CD8-positive, alpha-beta memory T cell (primary cell): ENCODE measurements around the gene ZNRD2. TPM values are rescaled to one million over a fixed set of nuclear protein-coding genes. Genes with fewer than 3 reads are reported as not detected.
"Not testable (repeated sequence)": the region's sequence is repeated elsewhere in the genome, so short reads cannot be mapped to it uniquely, and the experiment has no call there.

Experiments used
- CTCF ChIA-PET: fragments of 350-600 bp; sonication (Branson Sonifier 250); formaldehyde crosslinking; loops from one replicate; lab custom pipeline; 2021; ENCODE audit warnings: antibody characterized with exemption; lab: Charles Lee
- POLR2A ChIA-PET: fragments of 350-600 bp; sonication (Branson Sonifier 250); formaldehyde crosslinking; loops from one replicate; lab custom pipeline; 2021; ENCODE audit warnings: antibody characterized with exemption; lab: Charles Lee
- DNase-seq, 5 donors: peaks; one replicate each; pipeline versions ENCODE4 v3.0.0 to v3.0.0-alpha.2; 2020 to 2022; ENCODE audit warnings: mixed read lengths in 1 of 5
- H3K27ac ChIP-seq: one replicate; pipeline ENCODE4 v1.7.0; 2013; ENCODE audit warnings: low read depth, mild to moderate bottlenecking, low read length, moderate library complexity
- H3K27me3 ChIP-seq: 2 replicates; pipeline ENCODE4 v1.7.0; 2013; ENCODE audit warnings: low read length, mild to moderate bottlenecking; ENCODE audit not compliant: insufficient read depth, poor library complexity, severe bottlenecking
- H3K36me3 ChIP-seq: 2 replicates; pipeline ENCODE4 v1.7.0; 2013; ENCODE audit warnings: mild to moderate bottlenecking, low read length, moderate library complexity; ENCODE audit not compliant: insufficient read depth
- H3K4me1 ChIP-seq: 2 replicates; pipeline ENCODE4 v1.7.0; 2013; ENCODE audit warnings: mild to moderate bottlenecking, low read length, moderate library complexity; ENCODE audit not compliant: insufficient read depth
- H3K4me3 ChIP-seq: 2 replicates; pipeline ENCODE4 v1.7.0; 2013; ENCODE audit warnings: mild to moderate bottlenecking, low read length
- H3K9me3 ChIP-seq: 2 replicates; pipeline ENCODE4 v1.7.0; 2013; ENCODE audit warnings: mild to moderate bottlenecking, low read length
- H3K27ac Mint-ChIP-seq, 8 donors: one replicate each; pipeline ENCODE4 v1.8.0; 2020 to 2021; ENCODE audit warnings: mixed read lengths in 8 of 8, mild to moderate bottlenecking in 6 of 8, inconsistent platforms in 3 of 8, moderate library complexity in 3 of 8
- H3K27me3 Mint-ChIP-seq, 2 donors: one replicate each; pipeline ENCODE4 v1.8.0; 2020 to 2021; ENCODE audit warnings: mixed read lengths in 2 of 2, mild to moderate bottlenecking in 1 of 2, moderate library complexity in 1 of 2
- H3K36me3 Mint-ChIP-seq, 3 donors: one replicate each; pipeline ENCODE4 v1.8.0; 2020 to 2021; ENCODE audit warnings: mixed read lengths in 3 of 3, inconsistent platforms in 1 of 3, mild to moderate bottlenecking in 1 of 3
- H3K4me1 Mint-ChIP-seq, 3 donors: one replicate each; pipeline ENCODE4 v1.8.0; 2020 to 2021; ENCODE audit warnings: mixed read lengths in 3 of 3, inconsistent platforms in 1 of 3, mild to moderate bottlenecking in 1 of 3
- H3K4me3 Mint-ChIP-seq, 7 donors: one replicate each; pipeline ENCODE4 v1.8.0; 2020 to 2021; ENCODE audit warnings: mixed read lengths in 7 of 7, mild to moderate bottlenecking in 6 of 7, moderate library complexity in 4 of 7, inconsistent platforms in 2 of 7
- H3K9me3 Mint-ChIP-seq, 5 donors: one replicate each; pipeline ENCODE4 v1.8.0; 2020 to 2022; ENCODE audit warnings: mixed read lengths in 5 of 5, mild to moderate bottlenecking in 3 of 5, moderate library complexity in 2 of 5, inconsistent platforms in 1 of 5
- polyA plus RNA-seq: library from polyadenylated mRNA; unstranded; fragments of 300-500 nt; fragmentation: Illumina TruSeq; gene quantifications from one replicate; pipeline ENCODE4 v1.2.3, GENCODE V29; 2021
- total RNA-seq, 2 experiments: library from RNA; stranded (reverse); gene quantifications; one replicate each; pipeline ENCODE4 v1.2.3, GENCODE V29; 2021

ZNRD2 gene
- 10 to 100 TPM; 69.6 to 77.9 TPM for total RNA-seq
- polyA plus RNA-seq: 81.4 TPM

GRCh38 chr11:65569973-65570918 is at the start of gene ZNRD2:
TSS of gene ZNRD2 (plus strand) at chr11:65570477. CDS start at chr11:65570492, 15 bp downstream.
- Histone ChIP-seq H3K27ac (peak within 1 kb of the TSS; percentile 96), H3K9me3 (no peaks in the 10 kb centered on the region)

GRCh38 chr11:65521777-65522521 is 48.3 kb upstream of the ZNRD2 start:
- H3K27me3 Mint-ChIP-seq, H3K9me3 Mint-ChIP-seq, H3K27me3 ChIP-seq, H3K9me3 ChIP-seq, H3K36me3 Mint-ChIP-seq, H3K36me3 ChIP-seq: not testable (repeated sequence)
- DNase-seq: peak in 2 of 5 donors; percentile 42 to 70
- peak overlapping the region in 6 of 8 donors; percentile 44 to 77 (median 54) for H3K27ac Mint-ChIP-seq
- CTCF ChIA-PET: interaction anchor here (2.0 kb wide), 1 partner anchor 106 kb away, joined by 5 read pairs; no protein-coding TSS in a partner anchor
- peaks cover 37 to 47% (median 37%) of the 10 kb centered on the region in 3 donors for H3K4me1 Mint-ChIP-seq
- H3K27ac ChIP-seq: peak overlapping the region; percentile 9
- H3K4me3 ChIP-seq: peak overlapping the region; percentile 43
- H3K4me1 ChIP-seq: peaks cover 44% of the 10 kb centered on the region
- POLR2A ChIA-PET: interaction anchor here (0.6 kb wide), 1 partner anchor 16 kb away, joined by 3 read pairs; no protein-coding TSS in a partner anchor
- H3K4me3 Mint-ChIP-seq: peak overlapping the region in 6 of 7 donors; percentile 33 to 79 (median 58)

More at GRCh38 chr11:65569973-65570918, at the start of gene ZNRD2:
- H3K36me3 Mint-ChIP-seq: peaks cover 0 to 34% (median 2%) of the 10 kb centered on the region in 3 donors
- peak within 1 kb of the TSS; percentile 96 to 100 (median 100) for H3K27ac Mint-ChIP-seq
- POLR2A ChIA-PET: interaction anchor here (0.6 to 4.3 kb wide), 15 partner anchors 9 to 290 kb away, joined by 3 to 34 read pairs (median 4); partner anchors contain the start of genes MALAT1, MAP3K11, MUS81 and PCNX3
- H3K9me3 Mint-ChIP-seq: no peaks in the 10 kb centered on the region
- peak within 1 kb of the TSS; percentile 98 to 99 (median 99) for H3K4me3 Mint-ChIP-seq
- CTCF ChIA-PET: interaction anchor here (1.0 to 5.5 kb wide), 9 partner anchors 10 to 290 kb away, joined by 3 to 78 read pairs (median 13); partner anchors contain the start of gene MUS81
- H3K27me3 Mint-ChIP-seq: peaks cover 0 to 1% of the 10 kb centered on the region in 2 donors
- peaks cover 66 to 86% (median 83%) of the 10 kb centered on the region in 3 donors for H3K4me1 Mint-ChIP-seq
- Histone ChIP-seq H3K27me3 (no peaks in the 10 kb centered on the region), H3K4me3 (peak within 1 kb of the TSS; percentile 95), H3K36me3 (no peaks in the 10 kb centered on the region), H3K4me1 (peaks cover 76% of the 10 kb centered on the region)
- peak; percentile 97 to 99 (median 98) for DNase-seq

- H3K27me3 Mint-ChIP-seq, H3K36me3 ChIP-seq, CTCF ChIA-PET, H3K9me3 Mint-ChIP-seq, H3K9me3 ChIP-seq, H3K27me3 ChIP-seq: not testable (repeated sequence)
- peak in 2 of 5 donors; percentile 48 to 66 for DNase-seq
- POLR2A ChIA-PET: interaction anchor here (1.0 kb wide), 1 partner anchor 115 kb away, joined by 3 read pairs; the partner anchor contains the start of gene SIPA1
- H3K4me1 ChIP-seq: peaks cover 44% of the 10 kb centered on the region
- peak overlapping the region; percentile 68 for H3K4me3 ChIP-seq
- H3K36me3 Mint-ChIP-seq: peaks cover 0 to 13% (median 0%) of the 10 kb centered on the region in 3 donors
- peak overlapping the region; percentile 51 to 82 (median 67) for H3K4me3 Mint-ChIP-seq
- H3K27ac ChIP-seq: peak overlapping the region; percentile 29
- peak overlapping the region; percentile 10 to 93 (median 90) for H3K27ac Mint-ChIP-seq
- H3K4me1 Mint-ChIP-seq: peaks cover 37 to 52% (median 39%) of the 10 kb centered on the region in 3 donors
These were observed 47.3 kb upstream of the ZNRD2 start for GRCh38 chr11:65522718-65523630.

GRCh38 chr11:65523631-65523968 is 46.7 kb upstream of the ZNRD2 start:
- not testable (repeated sequence) for H3K27me3 Mint-ChIP-seq, H3K9me3 Mint-ChIP-seq, H3K9me3 ChIP-seq, H3K27me3 ChIP-seq, DNase-seq, H3K36me3 ChIP-seq
- Histone ChIP-seq H3K4me1 (peaks cover 44% of the 10 kb centered on the region), H3K27ac (peak overlapping the region; percentile 7), H3K4me3 (peak overlapping the region; percentile 46)
- peaks cover 38 to 53% (median 39%) of the 10 kb centered on the region in 3 donors for H3K4me1 Mint-ChIP-seq
- peak overlapping the region; percentile 27 to 82 (median 67) for H3K4me3 Mint-ChIP-seq
- peak overlapping the region; percentile 1 to 92 (median 86) for H3K27ac Mint-ChIP-seq
- ChIA-PET CTCF (interaction anchor here (1.8 kb wide), 1 partner anchor 26 kb away, joined by 4 read pairs; no protein-coding TSS in a partner anchor), POLR2A (interaction anchor here (1.0 kb wide), 1 partner anchor 114 kb away, joined by 3 read pairs; the partner anchor contains the start of gene SIPA1)
- peaks cover 0 to 14% (median 0%) of the 10 kb centered on the region in 3 donors for H3K36me3 Mint-ChIP-seq

GRCh38 chr11:65524014-65524740 is 46.1 kb upstream of the ZNRD2 start:
- peak overlapping the region; percentile 58 to 97 (median 92) for H3K27ac Mint-ChIP-seq
- Histone ChIP-seq H3K4me1 (peaks cover 44% of the 10 kb centered on the region), H3K27me3 (no peaks in the 10 kb centered on the region), H3K27ac (no peak overlapping the region), H3K9me3 (no peaks in the 10 kb centered on the region), H3K36me3 (peaks cover 9% of the 10 kb centered on the region), H3K4me3 (peak overlapping the region; percentile 46)
- H3K27me3 Mint-ChIP-seq: peaks cover 0 to 1% of the 10 kb centered on the region in 2 donors
- H3K4me1 Mint-ChIP-seq: peaks cover 42 to 57% (median 42%) of the 10 kb centered on the region in 3 donors
- ChIA-PET POLR2A (interaction anchor here (0.6 to 2.5 kb wide), 13 partner anchors 12 to 169 kb away, joined by 3 to 13 read pairs (median 3); partner anchors contain the start of genes MALAT1, SIPA1 and ZNRD2), CTCF (interaction anchor here (0.6 to 3.8 kb wide), 7 partner anchors 14 to 170 kb away, joined by 3 to 42 read pairs (median 4); no protein-coding TSS in a partner anchor)
- peaks cover 0 to 18% (median 2%) of the 10 kb centered on the region in 3 donors for H3K36me3 Mint-ChIP-seq
- no peaks in the 10 kb centered on the region for H3K9me3 Mint-ChIP-seq
- peak in 2 of 5 donors; percentile 16 to 59 for DNase-seq
- peak overlapping the region; percentile 67 to 82 (median 74) for H3K4me3 Mint-ChIP-seq

GRCh38 chr11:65524741-65525545 is 45.3 kb upstream of the ZNRD2 start, which contains the start of gene SCYL1:
TSS of gene SCYL1 (plus strand) at chr11:65525083. CDS start at chr11:65525154, 71 bp downstream.
- H3K9me3 Mint-ChIP-seq: no peaks in the 10 kb centered on the region
- H3K4me3 Mint-ChIP-seq: peak within 1 kb of the TSS; percentile 81 to 91 (median 85)
- peak; percentile 72 to 88 (median 76) for DNase-seq
- Histone ChIP-seq H3K27me3 (no peaks in the 10 kb centered on the region), H3K9me3 (no peaks in the 10 kb centered on the region), H3K27ac (peak within 1 kb of the TSS; percentile 76), H3K4me1 (peaks cover 52% of the 10 kb centered on the region), H3K36me3 (peaks cover 12% of the 10 kb centered on the region), H3K4me3 (peak within 1 kb of the TSS; percentile 75)
- peaks cover 45 to 62% (median 46%) of the 10 kb centered on the region in 3 donors for H3K4me1 Mint-ChIP-seq
- H3K27ac Mint-ChIP-seq: peak within 1 kb of the TSS; percentile 73 to 97 (median 92)
- ChIA-PET POLR2A (interaction anchor here (0.6 to 2.5 kb wide), 16 partner anchors 12 to 390 kb away, joined by 3 to 13 read pairs (median 3); partner anchors contain the start of genes FAM89B, MALAT1 and ZNRD2), CTCF (interaction anchor here (0.6 to 3.8 kb wide), 10 partner anchors 15 to 210 kb away, joined by 3 to 42 read pairs (median 4); partner anchors contain the start of gene CDC42EP2)
- H3K36me3 Mint-ChIP-seq: peaks cover 0 to 21% (median 2%) of the 10 kb centered on the region in 3 donors
- peaks cover 0 to 1% of the 10 kb centered on the region in 2 donors for H3K27me3 Mint-ChIP-seq
